OCI-LY3 (cell line): ENCODE results near the gene ABL1.

Experiments used
- H2AFZ ChIP-seq: fragments of 200-600, 300-600 bp; shearing (Covaris generic); 2 replicates; pipeline ENCODE4 v1.6.0; 2014; ENCODE audit warnings: antibody characterized with exemption, low read depth, low read length
- H3K27ac ChIP-seq: fragments of 200-600, 300-600 bp; sonication (generic); 2 replicates; pipeline ENCODE4 v1.5.1; 2014; ENCODE audit warnings: mild to moderate bottlenecking, low read length, moderate library complexity, mixed read lengths
- H3K27me3 ChIP-seq: fragments of 200-600, 300-600 bp; sonication (generic); 2 replicates; pipeline ENCODE4 v1.6.1; 2014; ENCODE audit warnings: low read depth, low read length, mixed read lengths
- H3K36me3 ChIP-seq: fragments of 200-600, 300-600 bp; sonication (generic); replicated peaks from 2 replicates; pipeline ENCODE3; 2014; ENCODE audit warnings: low read depth, low read length, mixed read lengths
- H3K4me1 ChIP-seq: fragments of 300-600, 200-600 bp; sonication (generic); 2 replicates; pipeline ENCODE4 v1.6.1; 2014; ENCODE audit warnings: low read length, mixed read lengths
- H3K4me2 ChIP-seq: fragments of 200-600, 300-600 bp; sonication (generic); 2 replicates; pipeline ENCODE4 v1.6.1; 2014; ENCODE audit warnings: low read length, mixed read lengths
- H3K4me3 ChIP-seq: fragments of 300-600, 200-600 bp; sonication (generic); 2 replicates; pipeline ENCODE4 v1.5.1; 2014; ENCODE audit warnings: antibody characterized with exemption, mild to moderate bottlenecking, low read length, moderate library complexity
- H3K79me2 ChIP-seq: fragments of 300-600, 200-600 bp; shearing (Covaris generic); 2 replicates; pipeline ENCODE4 v1.6.1; 2014; ENCODE audit warnings: mild to moderate bottlenecking, low read length, mixed read lengths
- H3K9ac ChIP-seq: fragments of 300-600, 200-600 bp; shearing (Covaris generic); 2 replicates; pipeline ENCODE4 v1.6.0; 2014; ENCODE audit warnings: mild to moderate bottlenecking, low read length, moderate library complexity
- H3K9me3 ChIP-seq: fragments of 200-600, 300-600 bp; shearing (Covaris generic); 2 replicates; pipeline ENCODE4 v1.6.1; 2014; ENCODE audit warnings: low read length, mixed read lengths; ENCODE audit not compliant: insufficient read depth
- H4K20me1 ChIP-seq: fragments of 200-600, 300-600 bp; sonication (generic); 2 replicates; pipeline ENCODE4 v1.6.1; 2016; ENCODE audit warnings: low read length, mixed read lengths; ENCODE audit not compliant: insufficient read depth
- CTCF ChIP-seq: fragments of 200-600, 300-600 bp; sonication (generic); IDR thresholded peaks from 2 replicates; pipeline ENCODE4 v1.5.1; 2014; ENCODE audit warnings: antibody characterized with exemption, low read length, low read depth
- EZH2phosphoT487 ChIP-seq: fragments of 200-600 bp; shearing (Covaris generic); IDR thresholded peaks from 2 replicates; pipeline ENCODE4 v1.6.1; 2018; ENCODE audit warnings: antibody characterized with exemption, mixed run types, low read depth

The ABL1 gene

GRCh38 chr9:130931508-130932254, 96.6 kb downstream of the ABL1 start:
- H3K9me3 ChIP-seq = no peaks in the 10 kb centered on the region
- H3K9ac ChIP-seq = peak overlapping the region; percentile 22; the same call in 1 of the 2 replicates
- TF ChIP-seq EZH2phosphoT487 = no peak
- TF ChIP-seq CTCF = no peak
- H3K27ac ChIP-seq = peak overlapping the region; percentile 76
- peaks cover 95% of the 10 kb centered on the region for H3K4me1 ChIP-seq
- H3K36me3 ChIP-seq = no peaks in the 10 kb centered on the region
- H4K20me1 ChIP-seq = no peaks in the 10 kb centered on the region
- no peak overlapping the region for H2AFZ ChIP-seq
- peak overlapping the region; percentile 41 for H3K4me3 ChIP-seq
- H3K79me2 ChIP-seq = no peaks in the 10 kb centered on the region
- H3K27me3 ChIP-seq = peaks cover 26% of the 10 kb centered on the region
- H3K4me2 ChIP-seq = peak overlapping the region; percentile 67

GRCh38 chr9:130932255-130933079, 97.4 kb downstream of the ABL1 start:
- Histone ChIP-seq H3K27me3 (peaks cover 26% of the 10 kb centered on the region), H4K20me1 (no peaks in the 10 kb centered on the region), H3K36me3 (no peaks in the 10 kb centered on the region), H3K4me2 (peak overlapping the region; percentile 67), H2AFZ (no peak overlapping the region), H3K27ac (peak overlapping the region; percentile 76), H3K4me1 (peaks cover 88% of the 10 kb centered on the region), H3K9ac (peak overlapping the region; percentile 22; the same call in 1 of the 2 replicates), H3K79me2 (no peaks in the 10 kb centered on the region), H3K4me3 (peak overlapping the region; percentile 41), H3K9me3 (no peaks in the 10 kb centered on the region)
- no peak for TF ChIP-seq EZH2phosphoT487
- peak; percentile 52 for TF ChIP-seq CTCF

GRCh38 chr9:130933114-130934046, 98.3 kb downstream of the ABL1 start:
- Histone ChIP-seq H3K4me2 (peak overlapping the region; percentile 67), H2AFZ (no peak overlapping the region)

More at GRCh38 chr9:130933114-130934046, 98.3 kb downstream of the ABL1 start:
- no peaks in the 10 kb centered on the region for H3K36me3 ChIP-seq
- no peak overlapping the region for H3K9ac ChIP-seq
- H3K79me2 ChIP-seq = no peaks in the 10 kb centered on the region
- no peaks in the 10 kb centered on the region for H3K9me3 ChIP-seq
- H4K20me1 ChIP-seq = no peaks in the 10 kb centered on the region
- no peak overlapping the region for H3K27ac ChIP-seq
- H3K4me3 ChIP-seq = peak overlapping the region; percentile 41
- H3K27me3 ChIP-seq = peaks cover 29% of the 10 kb centered on the region
- peaks cover 79% of the 10 kb centered on the region for H3K4me1 ChIP-seq
- TF ChIP-seq CTCF = no peak; the same call in 1 of the 2 replicates
- no peak for TF ChIP-seq EZH2phosphoT487
